Activated T-cell treated with anti-CD3 and anti-CD28 coated beads for 1 hour (primary cell): ENCODE data around the gene ART5.
"Not testable (repeated sequence)": the region's sequence is repeated elsewhere in the genome, so short reads cannot be mapped to it uniquely, and the experiment has no call there.

Experiments used
- DNase-seq: peaks from one replicate; pipeline ENCODE4 v3.0.0-alpha.2; 2020; ENCODE audit warnings: low read depth

ART5 gene

DNA sequence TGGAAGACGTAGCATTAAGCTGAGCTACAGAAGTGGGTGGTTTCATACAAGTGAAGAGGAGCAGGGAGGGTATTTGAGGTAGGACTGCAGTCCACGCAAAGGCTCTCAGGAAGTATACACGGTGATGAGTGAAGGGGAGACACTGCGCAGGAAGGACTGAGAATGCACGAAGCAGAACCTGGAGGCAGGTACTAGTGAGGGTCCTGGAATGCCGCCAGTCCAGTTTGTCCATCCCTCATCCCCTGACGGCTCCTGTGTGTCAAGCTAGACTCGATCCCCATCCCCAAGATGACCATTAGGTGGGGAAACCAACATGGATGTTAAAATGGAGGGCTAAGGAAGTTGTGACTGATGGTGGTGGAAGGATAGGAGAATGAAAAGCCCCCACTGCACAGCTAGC is 23.8 kb downstream of the ART5 start:
- DNase-seq, result no peak

DNA sequence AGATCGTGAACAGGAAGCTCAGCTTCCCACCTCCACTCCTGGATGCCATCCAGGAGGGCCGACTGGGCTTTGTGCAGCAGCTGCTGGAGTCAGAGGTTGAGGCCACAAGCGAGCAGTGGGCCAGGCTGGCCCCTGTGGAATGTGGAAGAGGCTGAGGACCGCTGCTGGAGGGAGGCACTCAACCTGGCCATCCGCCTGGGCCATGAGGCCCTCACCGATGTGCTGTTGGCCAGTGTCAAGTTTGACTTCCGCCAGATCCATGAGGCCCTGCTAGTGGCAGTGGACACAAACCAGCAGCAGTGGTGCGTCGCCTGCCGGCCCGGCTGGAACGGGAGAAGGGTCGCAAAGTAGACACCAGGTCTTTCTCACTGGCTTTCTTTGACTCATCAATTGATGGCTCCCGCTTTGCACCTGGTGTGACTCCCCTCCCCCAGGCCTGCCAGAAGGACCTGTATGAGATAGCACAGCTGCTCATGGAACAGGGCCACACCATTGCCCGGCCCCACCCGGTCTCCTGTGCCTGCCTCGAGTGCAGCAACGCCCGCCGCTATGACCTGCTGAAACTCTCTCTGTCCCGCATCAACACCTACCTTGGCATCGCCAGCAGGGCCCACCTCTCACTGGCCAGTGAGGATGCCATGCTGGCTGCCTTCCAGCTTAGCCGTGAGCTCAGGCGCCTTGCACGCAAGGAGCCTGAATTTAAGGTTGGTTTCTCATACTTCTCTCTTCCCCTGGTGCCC is 24.9 kb downstream of the ART5 start:
- DNase-seq, result no peak

DNA sequence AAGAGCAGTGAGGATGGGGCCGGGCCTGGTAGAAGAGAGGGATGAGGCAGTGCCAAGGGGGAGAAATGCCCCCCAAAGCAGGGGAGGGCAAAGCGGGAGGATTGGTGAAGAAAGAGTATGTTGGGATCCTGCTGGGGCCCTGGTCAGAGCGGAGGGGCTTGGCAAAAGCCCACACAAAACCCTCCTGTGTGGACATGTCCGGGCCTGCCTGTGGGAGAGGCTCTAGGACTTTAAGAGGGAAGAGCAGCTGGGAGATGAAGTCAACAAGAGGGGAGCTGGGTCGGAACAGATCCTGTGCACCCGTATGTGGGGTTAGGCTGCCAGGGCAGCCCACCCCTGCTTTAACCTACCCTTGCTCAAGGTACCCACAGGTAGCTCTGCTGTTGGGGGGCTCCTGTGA is 25.8 kb downstream of the ART5 start:
- no peak for DNase-seq

DNA sequence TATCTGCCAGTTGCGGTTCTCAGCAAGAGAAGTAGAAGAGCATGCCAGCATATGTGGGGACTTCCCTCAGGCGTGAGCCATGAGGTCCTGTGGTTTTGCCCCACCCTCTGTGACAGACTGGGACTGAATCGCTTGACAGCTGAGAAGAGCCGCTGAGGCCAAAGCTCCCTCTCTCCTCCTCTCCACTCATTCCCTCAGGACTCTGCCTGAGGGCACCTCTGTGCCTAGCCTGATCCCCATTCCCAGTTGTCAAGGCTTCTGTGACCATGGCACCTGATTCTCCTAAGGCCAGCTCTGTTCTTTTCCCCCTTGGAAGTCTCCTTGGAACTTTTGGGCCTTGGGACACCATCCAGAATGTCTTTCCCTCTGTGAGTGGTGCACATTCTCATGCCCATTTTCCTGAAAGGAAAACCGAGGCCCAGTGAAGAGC is 27.0 kb downstream of the ART5 start:
- no peak for DNase-seq

DNA sequence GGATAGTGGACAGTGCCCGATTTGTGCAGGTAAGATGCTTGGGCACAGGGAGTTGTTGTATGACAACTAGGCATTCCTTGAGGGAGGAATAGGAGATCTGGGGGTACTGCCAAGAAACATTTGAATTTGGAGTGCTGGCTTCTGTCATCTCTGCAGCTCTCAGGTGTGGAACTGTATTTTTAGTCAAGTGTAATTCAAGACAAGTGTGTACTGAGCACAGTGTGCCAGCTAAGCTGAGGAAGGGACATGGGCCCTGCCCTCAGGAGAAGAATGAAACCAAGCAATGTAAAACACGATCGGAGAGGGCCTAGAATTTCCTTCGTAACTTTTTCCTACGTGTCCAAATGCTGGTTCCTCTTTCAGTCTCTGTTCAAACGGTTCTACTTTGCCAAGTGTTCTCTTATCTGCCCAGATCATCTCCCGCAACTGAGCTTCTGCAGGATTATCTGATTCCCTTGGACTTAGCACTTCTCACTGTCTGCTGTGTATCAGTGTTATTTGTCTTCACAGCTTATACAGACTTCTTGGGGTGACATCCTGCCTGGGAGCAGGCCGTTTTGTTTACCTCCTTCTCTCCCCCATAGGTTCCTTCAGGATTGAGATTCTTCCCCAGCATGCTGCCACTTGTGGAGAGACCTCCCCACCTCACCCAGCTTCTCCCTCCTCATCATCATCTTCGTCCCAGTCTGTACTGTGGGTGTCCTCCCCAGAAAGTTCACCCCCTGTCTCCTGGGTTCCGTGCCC is 27.6 kb downstream of the ART5 start:
- DNase-seq, result no peak

DNA sequence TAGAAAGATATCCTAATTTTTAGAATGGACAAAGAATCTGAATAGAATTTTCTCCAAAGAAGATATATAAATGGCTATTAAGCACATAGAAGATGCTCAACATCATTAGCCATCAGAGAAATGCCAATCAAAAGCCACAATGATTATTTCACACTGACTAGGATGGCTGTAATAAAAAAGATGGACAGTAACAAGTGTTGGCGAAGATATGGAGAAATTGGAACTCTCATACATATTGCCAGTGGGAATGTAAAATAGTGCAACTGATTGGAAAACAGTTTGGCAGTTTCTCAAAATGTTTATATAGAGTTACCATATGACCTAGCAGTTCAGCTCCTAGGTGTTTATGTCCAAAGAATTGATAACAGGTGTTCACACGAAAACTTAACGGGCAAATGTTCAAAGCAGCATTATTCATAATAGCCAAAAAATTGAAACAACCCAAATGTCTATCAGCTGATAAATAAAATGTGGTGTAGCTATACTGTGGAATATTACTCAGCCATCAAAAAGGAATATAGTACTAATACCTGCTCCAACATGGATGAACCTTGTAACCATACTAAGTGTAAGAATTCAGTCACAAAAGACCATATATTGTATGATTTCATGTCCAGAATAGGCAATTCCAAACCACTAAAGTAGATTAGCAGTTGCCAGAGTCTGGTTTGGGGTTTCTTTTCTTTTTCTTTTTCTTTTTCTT is 29.7 kb downstream of the ART5 start:
- no peak for DNase-seq

DNA sequence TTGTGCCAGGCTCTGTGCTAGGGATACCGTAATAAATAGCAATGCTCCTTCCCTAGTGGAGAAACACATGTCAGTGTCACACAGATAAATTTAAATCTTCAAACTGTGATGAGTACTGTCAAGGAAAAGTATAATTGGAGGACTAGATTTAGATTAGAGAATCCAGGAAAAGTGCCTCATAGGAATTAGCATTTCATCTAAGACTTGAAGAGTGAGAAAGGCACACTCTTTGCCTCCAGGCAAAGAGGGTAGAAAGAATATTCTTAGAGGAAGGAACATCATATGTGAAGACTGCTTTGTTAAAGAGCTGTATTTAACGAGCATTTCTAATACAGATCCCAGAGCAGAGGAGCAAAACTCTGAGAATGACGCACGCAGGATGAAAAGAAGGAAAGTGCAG is 30.9 kb downstream of the ART5 start:
- DNase-seq, result no peak

DNA sequence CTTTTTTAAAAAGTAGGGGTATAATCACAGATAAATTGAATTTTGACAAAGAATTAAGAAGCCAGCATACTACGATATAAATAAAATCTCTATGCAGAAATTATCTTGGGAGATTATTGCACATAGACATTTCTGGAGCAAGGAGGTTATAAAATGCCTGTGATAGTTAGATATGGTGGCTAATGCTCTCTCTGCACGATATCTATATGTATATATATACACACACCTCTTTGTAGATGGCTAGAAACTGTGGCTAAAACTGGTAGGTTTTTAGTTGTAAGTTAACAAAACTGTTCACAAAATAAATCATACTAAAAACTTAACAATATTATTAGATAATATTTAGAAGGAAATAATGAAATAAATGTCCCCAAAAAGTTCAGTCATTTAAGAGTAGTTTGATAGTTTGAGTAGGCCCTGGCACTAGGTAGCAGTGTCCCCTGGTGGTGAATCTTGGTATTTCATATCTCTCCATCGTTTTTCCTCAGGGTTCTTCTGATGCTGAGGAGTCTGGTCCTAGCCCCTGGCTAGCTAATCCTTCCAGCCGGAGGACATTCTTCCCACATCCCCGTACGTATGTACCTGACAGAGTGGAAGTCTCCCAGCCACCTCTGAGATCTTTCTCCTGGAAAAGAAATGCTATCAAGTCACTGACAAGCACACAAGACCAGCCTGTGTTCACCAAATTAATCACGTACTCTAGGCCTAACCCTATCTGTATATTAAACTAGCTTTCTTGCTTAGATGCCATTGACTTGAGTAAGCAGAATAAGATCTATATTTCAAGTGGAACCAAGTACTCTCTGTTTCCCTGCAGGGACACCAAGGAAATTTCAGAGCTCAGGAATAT is 32.2 kb downstream of the ART5 start:
- DNase-seq, result no peak

DNA sequence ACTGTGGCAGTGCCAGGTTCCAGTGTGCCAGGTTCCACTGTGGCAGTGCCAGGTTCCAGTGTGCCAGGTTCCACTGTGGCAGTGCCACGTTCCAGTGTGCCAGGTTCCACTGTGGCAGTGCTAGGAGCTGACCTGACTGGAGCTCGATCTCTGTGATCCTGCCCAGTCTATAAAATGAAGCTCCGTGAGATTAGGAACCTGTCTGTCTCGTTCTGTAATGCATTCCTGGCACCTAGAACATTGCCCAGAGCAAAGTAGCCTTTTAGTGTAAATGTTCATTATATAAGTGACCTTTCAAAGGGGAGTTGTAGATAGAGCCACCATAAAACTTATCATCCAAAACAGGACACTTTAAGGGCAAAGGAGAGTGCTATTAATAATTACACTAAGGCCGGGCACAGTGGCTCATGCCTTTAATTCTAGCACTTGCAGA is 36.0 kb downstream of the ART5 start:
- no peak for DNase-seq

DNA sequence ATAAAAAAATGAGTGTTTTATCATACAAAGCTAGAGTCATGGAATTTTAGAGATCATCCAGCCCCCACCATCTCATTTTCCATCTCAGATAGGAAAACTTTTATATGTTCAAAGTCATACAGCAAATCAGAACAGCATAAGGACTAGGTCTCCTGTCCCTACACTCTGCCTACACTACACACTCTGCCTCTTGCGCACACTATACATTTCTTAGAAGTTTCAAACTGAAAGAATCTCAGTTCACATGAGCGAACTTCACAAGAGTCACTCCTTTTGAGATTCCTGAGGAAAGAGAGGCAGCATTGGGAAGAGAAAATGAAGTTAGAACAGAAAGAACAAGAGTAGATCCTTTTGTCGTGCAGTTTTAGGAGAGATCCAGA is 36.5 kb downstream of the ART5 start:
- DNase-seq, result no peak

DNA sequence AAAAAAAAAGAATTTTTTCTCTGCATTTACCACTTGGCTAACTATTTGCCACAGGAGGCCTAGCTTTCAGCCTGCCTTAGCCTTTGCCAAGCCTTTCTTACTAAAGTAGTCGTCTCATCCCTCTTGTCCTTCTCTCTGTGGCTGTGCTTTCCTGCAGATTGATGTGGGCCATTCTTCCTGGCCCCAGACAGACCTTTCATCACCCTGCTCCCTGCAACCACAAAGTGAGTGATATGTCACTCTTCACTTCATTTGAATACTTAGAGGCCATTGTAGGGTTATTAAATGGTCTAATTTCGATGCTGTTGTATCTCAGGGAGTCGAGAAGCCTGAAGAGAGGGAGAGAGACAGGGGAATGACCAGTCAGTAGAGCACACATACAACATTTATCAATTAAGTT is 37.6 kb downstream of the ART5 start:
- DNase-seq, result no peak

DNA sequence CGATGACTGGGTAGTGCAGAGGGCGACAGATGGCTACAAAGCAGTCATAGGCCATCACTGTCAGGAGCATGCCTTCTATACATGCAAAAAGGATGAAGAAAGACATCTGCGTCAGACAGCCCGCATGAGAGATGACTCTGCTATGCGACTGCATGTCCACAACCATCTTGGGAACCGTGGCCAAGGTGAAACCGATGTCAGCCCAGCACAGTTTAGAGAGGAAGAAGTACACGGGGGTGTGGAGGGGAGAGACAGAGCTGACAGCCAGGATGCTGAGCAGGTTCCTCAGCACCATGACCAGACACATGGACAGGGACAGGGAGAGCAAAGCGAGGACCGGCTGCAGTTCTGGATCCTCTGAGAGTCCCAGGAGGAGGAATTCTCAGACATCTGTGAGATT is 41.6 kb downstream of the ART5 start:
- DNase-seq, result not testable (repeated sequence)

DNA sequence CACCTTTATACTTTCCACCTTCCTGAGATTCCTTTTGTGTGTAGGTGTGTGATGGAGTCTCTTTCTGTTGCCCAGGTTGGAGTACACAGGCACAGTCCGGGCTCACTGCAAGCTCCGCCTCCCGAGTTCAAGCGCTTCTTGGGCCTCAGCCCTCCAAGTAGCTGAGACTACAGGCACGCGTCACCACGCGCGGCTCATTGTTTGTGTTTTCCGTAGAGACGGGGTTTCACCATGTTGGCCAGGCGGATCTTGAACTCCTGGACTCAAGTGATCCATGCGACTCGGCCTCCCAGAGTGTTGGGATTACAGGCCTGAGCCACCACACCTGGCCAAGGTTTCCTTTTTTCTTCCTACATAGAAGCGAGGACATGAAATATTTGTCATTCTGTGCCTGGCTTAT is 44.0 kb downstream of the ART5 start:
- DNase-seq, result not testable (repeated sequence)

DNA sequence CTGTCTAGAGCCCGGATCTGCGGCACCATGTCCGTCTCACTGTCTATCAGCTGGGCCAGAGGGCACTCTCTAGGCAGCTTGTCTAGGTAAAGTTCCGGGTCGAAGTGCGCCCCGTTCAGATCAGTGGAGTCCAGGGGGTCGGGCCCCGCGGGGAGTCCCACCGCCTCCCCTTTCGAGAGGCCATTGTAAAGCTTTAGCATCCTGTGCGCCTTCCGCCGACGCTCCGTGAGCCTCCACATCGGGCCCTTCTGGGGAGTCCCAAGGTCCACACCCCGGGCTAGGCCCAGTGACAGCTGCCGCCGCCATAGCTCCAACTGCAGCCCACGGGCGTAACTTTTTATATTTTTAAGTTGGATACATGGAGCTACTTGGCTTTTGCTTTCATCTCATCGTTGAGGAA is 50.5 kb downstream of the ART5 start:
- not testable (repeated sequence) for DNase-seq

DNA sequence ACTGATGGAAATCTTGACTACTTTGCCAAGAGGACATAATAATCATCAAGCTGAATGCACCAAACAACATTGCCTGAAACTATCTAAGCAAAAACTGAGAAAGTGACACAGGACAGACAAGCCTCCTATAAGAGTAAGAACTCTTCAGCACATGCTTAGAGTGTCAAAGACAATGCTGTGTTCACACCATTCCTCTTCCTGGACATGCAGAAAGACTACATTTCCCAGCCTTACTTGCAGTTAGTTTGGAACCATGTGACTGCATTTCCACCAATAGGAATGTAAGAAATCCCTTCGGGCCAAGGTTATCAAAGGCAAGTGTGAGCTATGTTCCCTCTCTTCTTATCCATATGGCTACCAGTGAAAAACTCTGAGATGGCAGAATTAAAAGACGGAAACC is 51.6 kb downstream of the ART5 start:
- DNase-seq, result not testable (repeated sequence)

DNA sequence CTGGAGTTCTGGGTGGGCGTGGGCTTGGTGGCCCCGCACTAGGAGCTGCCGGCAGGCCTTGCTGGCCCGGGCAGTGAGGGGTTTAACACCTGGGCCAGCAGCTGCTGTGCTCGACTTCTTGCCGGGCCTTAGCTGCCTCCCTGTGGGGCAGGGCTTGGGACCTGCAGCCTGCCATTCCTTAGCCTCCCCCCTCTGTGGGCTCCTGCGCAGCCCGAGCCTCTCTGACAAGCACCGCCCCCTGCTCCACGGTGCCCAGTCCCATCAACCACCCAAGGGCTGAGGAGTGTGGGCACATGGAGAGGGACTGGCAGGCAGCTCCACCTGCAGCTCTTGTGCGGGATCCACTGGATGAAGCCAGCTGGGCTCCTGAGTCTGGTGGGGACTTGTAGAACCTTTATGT is 53.0 kb downstream of the ART5 start:
- DNase-seq, result not testable (repeated sequence)
